D721Med (cell line): ENCODE data around the gene SFMBT2.
"Not testable (repeated sequence)": the region's sequence is repeated elsewhere in the genome, so short reads cannot be mapped to it uniquely, and the experiment has no call there.

Source experiments
- DNase-seq: peaks from one replicate; pipeline ENCODE4 v3.0.0; 2011; ENCODE audit warnings: low spot score; ENCODE audit not compliant: insufficient read length
- FAIRE-seq: peaks from 2 replicates; lab custom pipeline; 2011; peaks lifted over from hg19 to GRCh38; lab: Jason Lieb, UNC
- CTCF ChIP-seq: IDR thresholded peaks from 2 replicates; pipeline ENCODE4 v1.5.1; 2012; ENCODE audit warnings: mild to moderate bottlenecking, control low read depth; ENCODE audit not compliant: insufficient read depth; ENCODE audit errors: missing control alignments

SFMBT2 gene

GRCh38 chr10:7401782-7402181 lies 9.1 kb downstream of the SFMBT2 start:
- no peak for TF ChIP-seq CTCF
- no peak for FAIRE-seq
- no peak for DNase-seq

- no peak for TF ChIP-seq CTCF
- DNase-seq (no peak), FAIRE-seq (no peak)
Measured at GRCh38 chr10:7401156-7401555, 9.7 kb downstream of the SFMBT2 start.

GRCh38 chr10:7400068-7400715 lies 10.6 kb downstream of the SFMBT2 start:
- no peak for DNase-seq
- FAIRE-seq: no peak

GRCh38 chr10:7399533-7399932 lies 11.3 kb downstream of the SFMBT2 start:
- no peak for TF ChIP-seq CTCF
- DNase-seq (no peak), FAIRE-seq (no peak)

More at GRCh38 chr10:7400068-7400715, 10.6 kb downstream of the SFMBT2 start:
- TF ChIP-seq CTCF: no peak

GRCh38 chr10:7397049-7398035 lies 13.5 kb downstream of the SFMBT2 start:
- FAIRE-seq: no peak
- TF ChIP-seq CTCF: no peak
- DNase-seq: no peak

GRCh38 chr10:7392301-7392700 lies 18.5 kb downstream of the SFMBT2 start:
- not testable (repeated sequence) for FAIRE-seq, DNase-seq

- DNase-seq (no peak), FAIRE-seq (no peak)
- no peak for TF ChIP-seq CTCF
Measured at GRCh38 chr10:7391748-7392147, 19.1 kb downstream of the SFMBT2 start.

- DNase-seq, FAIRE-seq: not testable (repeated sequence)
Measured at GRCh38 chr10:7390689-7391110, 20.1 kb downstream of the SFMBT2 start.
